ENCODE results near the gene LBR.

GRCh38 chr1:225409051-225409450, 18.8 kb downstream of the LBR start:
- no peak for TF ChIP-seq CTCF (conservative IDR thresholded peaks at IDR 0.05; ENCODE audit: low read depth in 2 of 2)
- no peak for TF ChIP-seq EZH2 (IDR thresholded peaks at IDR 0.05; ENCODE audit: low read depth, unreplicated experiment)
- TF ChIP-seq ZNF114 (CRISPR knock-in tag; IDR thresholded peaks at IDR 0.05): no peak
- no peak for TF ChIP-seq POLR2AphosphoS5 (IDR thresholded peaks at IDR 0.05; ENCODE audit: low read depth)

Measured in GM23338 (cell line).